ENCODE results near the gene PLOD1. TPM values are rescaled to one million over a fixed set of nuclear protein-coding genes. Genes with fewer than 3 reads are reported as not detected.

Gene PLOD1
- total RNA-seq, 1 experiment from 2014 or later, result 46.9 TPM

DNA sequence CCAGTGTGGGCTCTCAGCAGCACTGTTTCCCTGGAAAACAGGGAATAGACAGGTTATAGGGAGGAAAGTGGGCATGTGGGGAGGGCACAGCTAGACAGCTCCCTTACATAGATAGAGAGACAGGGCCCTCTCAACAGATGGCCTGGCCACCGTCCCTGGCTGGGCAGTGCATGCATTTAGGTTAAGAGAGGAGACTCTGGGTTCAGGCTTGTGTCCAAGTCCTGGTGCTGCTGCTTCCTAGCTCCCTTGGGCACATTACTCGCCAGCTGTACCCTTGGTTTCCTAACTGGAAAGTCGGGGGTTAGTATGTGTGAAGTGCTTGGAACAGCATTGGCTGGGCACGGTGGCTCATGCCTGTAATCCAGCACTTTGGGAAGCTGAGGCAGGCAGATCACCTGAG, 9.1 kb downstream of the PLOD1 start:
- Mint-ChIP-seq H3K36me3 (peaks cover 18% of the 10 kb centered on the region), H3K27ac (peak overlapping the region; percentile 97), H3K27me3 (ENCODE audit: low read depth) (no peaks in the 10 kb centered on the region; the same call in 1 of the 2 replicates), H3K9me3 (peaks cover under 1% of the 10 kb centered on the region), H3K4me1 (peaks cover 33% of the 10 kb centered on the region), H3K4me3 (no peak overlapping the region)
- POLR2A ChIA-PET, result interaction anchor here (1.1 to 1.8 kb wide), 2 partner anchors 18 to 35 kb away, joined by 4 read pairs; partner anchors contain the start of gene KIAA2013
- TF ChIP-seq, protein P1, sequence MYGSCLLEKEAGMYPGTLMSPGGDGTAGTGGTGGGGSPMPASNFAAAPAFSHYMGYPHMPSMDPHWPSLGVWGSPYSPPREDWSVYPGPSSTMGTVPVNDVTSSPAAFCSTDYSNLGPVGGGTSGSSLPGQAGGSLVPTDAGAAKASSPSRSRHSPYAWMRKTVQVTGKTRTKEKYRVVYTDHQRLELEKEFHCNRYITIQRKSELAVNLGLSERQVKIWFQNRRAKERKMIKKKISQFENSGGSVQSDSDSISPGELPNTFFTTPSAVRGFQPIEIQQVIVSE (CRISPR knock-in tag; IDR thresholded peaks at IDR 0.05; ENCODE audit: borderline replicate concordance), result no peak
- TF ChIP-seq, protein P2, sequence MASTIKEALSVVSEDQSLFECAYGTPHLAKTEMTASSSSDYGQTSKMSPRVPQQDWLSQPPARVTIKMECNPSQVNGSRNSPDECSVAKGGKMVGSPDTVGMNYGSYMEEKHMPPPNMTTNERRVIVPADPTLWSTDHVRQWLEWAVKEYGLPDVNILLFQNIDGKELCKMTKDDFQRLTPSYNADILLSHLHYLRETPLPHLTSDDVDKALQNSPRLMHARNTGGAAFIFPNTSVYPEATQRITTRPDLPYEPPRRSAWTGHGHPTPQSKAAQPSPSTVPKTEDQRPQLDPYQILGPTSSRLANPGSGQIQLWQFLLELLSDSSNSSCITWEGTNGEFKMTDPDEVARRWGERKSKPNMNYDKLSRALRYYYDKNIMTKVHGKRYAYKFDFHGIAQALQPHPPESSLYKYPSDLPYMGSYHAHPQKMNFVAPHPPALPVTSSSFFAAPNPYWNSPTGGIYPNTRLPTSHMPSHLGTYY (CRISPR knock-in tag; IDR thresholded peaks at IDR 0.05), result no peak
- no peak for TF ChIP-seq CREB1 (CRISPR knock-in tag; IDR thresholded peaks at IDR 0.05)
- TF ChIP-seq, protein P3, sequence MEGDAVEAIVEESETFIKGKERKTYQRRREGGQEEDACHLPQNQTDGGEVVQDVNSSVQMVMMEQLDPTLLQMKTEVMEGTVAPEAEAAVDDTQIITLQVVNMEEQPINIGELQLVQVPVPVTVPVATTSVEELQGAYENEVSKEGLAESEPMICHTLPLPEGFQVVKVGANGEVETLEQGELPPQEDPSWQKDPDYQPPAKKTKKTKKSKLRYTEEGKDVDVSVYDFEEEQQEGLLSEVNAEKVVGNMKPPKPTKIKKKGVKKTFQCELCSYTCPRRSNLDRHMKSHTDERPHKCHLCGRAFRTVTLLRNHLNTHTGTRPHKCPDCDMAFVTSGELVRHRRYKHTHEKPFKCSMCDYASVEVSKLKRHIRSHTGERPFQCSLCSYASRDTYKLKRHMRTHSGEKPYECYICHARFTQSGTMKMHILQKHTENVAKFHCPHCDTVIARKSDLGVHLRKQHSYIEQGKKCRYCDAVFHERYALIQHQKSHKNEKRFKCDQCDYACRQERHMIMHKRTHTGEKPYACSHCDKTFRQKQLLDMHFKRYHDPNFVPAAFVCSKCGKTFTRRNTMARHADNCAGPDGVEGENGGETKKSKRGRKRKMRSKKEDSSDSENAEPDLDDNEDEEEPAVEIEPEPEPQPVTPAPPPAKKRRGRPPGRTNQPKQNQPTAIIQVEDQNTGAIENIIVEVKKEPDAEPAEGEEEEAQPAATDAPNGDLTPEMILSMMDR (IDR thresholded peaks at IDR 0.05), result no peak
- TF ChIP-seq, protein P4, sequence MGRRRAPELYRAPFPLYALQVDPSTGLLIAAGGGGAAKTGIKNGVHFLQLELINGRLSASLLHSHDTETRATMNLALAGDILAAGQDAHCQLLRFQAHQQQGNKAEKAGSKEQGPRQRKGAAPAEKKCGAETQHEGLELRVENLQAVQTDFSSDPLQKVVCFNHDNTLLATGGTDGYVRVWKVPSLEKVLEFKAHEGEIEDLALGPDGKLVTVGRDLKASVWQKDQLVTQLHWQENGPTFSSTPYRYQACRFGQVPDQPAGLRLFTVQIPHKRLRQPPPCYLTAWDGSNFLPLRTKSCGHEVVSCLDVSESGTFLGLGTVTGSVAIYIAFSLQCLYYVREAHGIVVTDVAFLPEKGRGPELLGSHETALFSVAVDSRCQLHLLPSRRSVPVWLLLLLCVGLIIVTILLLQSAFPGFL (CRISPR knock-in tag; IDR thresholded peaks at IDR 0.05; ENCODE audit: borderline replicate concordance), result no peak
- TF ChIP-seq CREM (CRISPR knock-in tag; IDR thresholded peaks at IDR 0.05), result no peak
- TF ChIP-seq, protein P5, sequence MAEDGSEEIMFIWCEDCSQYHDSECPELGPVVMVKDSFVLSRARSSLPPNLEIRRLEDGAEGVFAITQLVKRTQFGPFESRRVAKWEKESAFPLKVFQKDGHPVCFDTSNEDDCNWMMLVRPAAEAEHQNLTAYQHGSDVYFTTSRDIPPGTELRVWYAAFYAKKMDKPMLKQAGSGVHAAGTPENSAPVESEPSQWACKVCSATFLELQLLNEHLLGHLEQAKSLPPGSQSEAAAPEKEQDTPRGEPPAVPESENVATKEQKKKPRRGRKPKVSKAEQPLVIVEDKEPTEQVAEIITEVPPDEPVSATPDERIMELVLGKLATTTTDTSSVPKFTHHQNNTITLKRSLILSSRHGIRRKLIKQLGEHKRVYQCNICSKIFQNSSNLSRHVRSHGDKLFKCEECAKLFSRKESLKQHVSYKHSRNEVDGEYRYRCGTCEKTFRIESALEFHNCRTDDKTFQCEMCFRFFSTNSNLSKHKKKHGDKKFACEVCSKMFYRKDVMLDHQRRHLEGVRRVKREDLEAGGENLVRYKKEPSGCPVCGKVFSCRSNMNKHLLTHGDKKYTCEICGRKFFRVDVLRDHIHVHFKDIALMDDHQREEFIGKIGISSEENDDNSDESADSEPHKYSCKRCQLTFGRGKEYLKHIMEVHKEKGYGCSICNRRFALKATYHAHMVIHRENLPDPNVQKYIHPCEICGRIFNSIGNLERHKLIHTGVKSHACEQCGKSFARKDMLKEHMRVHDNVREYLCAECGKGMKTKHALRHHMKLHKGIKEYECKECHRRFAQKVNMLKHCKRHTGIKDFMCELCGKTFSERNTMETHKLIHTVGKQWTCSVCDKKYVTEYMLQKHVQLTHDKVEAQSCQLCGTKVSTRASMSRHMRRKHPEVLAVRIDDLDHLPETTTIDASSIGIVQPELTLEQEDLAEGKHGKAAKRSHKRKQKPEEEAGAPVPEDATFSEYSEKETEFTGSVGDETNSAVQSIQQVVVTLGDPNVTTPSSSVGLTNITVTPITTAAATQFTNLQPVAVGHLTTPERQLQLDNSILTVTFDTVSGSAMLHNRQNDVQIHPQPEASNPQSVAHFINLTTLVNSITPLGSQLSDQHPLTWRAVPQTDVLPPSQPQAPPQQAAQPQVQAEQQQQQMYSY (CRISPR knock-in tag; IDR thresholded peaks at IDR 0.05), result no peak
- no peak for DNase-seq (ENCODE audit: low spot score)
- ATAC-seq, result no peak
- CTCF ChIA-PET, result interaction anchor here (0.5 to 2.2 kb wide), 4 partner anchors 23 to 1993 kb away, joined by 3 to 25 read pairs (median 6); no protein-coding TSS in a partner anchor

DNA sequence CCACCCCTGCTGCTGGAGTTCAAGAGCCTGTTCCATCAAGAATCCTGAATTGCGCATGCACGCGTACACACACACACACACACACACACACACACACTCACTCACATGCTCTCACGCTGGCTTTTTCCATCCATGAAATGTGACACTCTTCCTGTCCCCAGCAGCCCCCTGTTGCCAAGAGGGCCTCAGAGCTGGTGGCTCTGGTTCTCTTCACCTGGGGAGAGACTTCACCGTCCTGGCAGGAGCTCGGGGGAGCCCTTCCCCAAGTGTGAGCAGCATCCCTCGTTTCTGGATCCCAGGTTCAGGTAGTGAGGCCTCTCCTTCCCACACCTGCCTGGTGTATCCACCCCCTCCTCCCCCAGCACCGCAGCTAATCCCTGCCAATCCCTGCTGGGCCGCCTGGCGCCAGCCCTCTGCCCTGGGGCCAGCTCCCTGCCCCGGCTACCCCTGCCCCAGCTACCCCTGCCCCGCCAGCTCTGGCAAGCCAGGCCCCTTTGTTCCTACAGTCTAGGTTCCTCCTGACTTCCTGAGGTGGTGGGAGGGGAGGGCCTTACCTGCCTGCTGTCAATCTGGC, 9.9 kb downstream of the PLOD1 start:
- DNase-seq (ENCODE audit: low spot score) (peak; percentile 58), ATAC-seq (peak; percentile 87)
- POLR2A ChIA-PET, result interaction anchor here (0.5 to 1.8 kb wide), 6 partner anchors 10 to 54 kb away, joined by 3 to 38 read pairs (median 5); partner anchors contain the start of genes KIAA2013 and PLOD1
- CTCF ChIA-PET, result interaction anchor here (0.5 to 2.2 kb wide), 8 partner anchors 10 to 160 kb away, joined by 3 to 25 read pairs (median 4); partner anchors contain the start of gene PLOD1
- Mint-ChIP-seq H3K36me3 (peaks cover 24% of the 10 kb centered on the region), H3K4me3 (peak overlapping the region; percentile 27; the same call in 1 of the 2 replicates), H3K4me1 (peaks cover 29% of the 10 kb centered on the region), H3K9me3 (peaks cover 4% of the 10 kb centered on the region), H3K27me3 (ENCODE audit: low read depth) (no peaks in the 10 kb centered on the region; the same call in 1 of the 2 replicates), H3K27ac (peak overlapping the region; percentile 97)
- no peak for TF ChIP-seq KAT7 (CRISPR knock-in tag; IDR thresholded peaks at IDR 0.05; ENCODE audit: borderline replicate concordance)
- no peak for TF ChIP-seq HMGA2 (CRISPR knock-in tag; IDR thresholded peaks at IDR 0.05)
- TF ChIP-seq NR2C2 (CRISPR knock-in tag; IDR thresholded peaks at IDR 0.05), result no peak
- no peak for TF ChIP-seq CBFB (CRISPR knock-in tag; IDR thresholded peaks at IDR 0.05; ENCODE audit: low read depth)
- no peak for TF ChIP-seq ZNF219 (CRISPR knock-in tag; IDR thresholded peaks at IDR 0.05; ENCODE audit: borderline replicate concordance)
- TF ChIP-seq ZNF232 (CRISPR knock-in tag; IDR thresholded peaks at IDR 0.05), result no peak
- TF ChIP-seq OVOL2 (CRISPR knock-in tag; IDR thresholded peaks at IDR 0.05; ENCODE audit: borderline replicate concordance), result no peak
- TF ChIP-seq EMX1 (CRISPR knock-in tag; IDR thresholded peaks at IDR 0.05), result no peak
- TF ChIP-seq, protein P6, sequence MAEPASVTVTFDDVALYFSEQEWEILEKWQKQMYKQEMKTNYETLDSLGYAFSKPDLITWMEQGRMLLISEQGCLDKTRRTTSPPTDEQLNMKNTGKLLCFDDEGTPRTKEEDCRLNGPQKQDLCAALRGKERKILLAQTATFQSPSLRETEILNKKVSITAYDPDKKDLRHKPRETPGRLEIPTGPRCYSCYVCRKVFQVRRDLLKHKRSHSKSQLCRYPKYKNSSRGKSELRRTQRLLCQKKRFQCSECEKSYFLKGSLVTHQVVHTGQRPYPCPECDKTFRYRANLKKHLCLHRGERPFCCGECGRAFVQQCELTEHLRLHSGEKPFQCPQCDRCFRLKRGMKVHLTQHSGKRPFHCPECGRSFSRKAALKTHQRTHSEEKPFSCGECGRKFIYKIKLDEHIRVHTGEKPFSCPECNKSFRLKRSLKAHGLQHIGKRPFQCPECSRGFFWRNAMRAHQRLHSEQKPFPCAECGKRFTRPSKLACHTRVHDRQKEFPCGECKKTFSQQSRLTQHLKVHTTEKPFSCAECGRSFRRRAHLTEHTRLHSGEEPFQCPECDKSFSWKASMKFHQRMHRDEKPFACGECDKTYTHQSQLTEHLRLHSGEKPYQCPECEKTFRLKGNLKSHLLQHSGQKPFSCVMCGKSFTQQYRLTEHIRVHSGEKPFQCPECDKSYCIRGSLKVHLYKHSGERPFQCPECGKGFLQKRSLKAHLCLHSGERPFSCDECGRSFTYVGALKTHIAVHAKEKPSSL (CRISPR knock-in tag; conservative IDR thresholded peaks at IDR 0.05), result no peak
- no peak for TF ChIP-seq MYBL2 (CRISPR knock-in tag; IDR thresholded peaks at IDR 0.05)
- no peak for TF ChIP-seq NFE2L1 (CRISPR knock-in tag; IDR thresholded peaks at IDR 0.05)
- TF ChIP-seq, protein P7, sequence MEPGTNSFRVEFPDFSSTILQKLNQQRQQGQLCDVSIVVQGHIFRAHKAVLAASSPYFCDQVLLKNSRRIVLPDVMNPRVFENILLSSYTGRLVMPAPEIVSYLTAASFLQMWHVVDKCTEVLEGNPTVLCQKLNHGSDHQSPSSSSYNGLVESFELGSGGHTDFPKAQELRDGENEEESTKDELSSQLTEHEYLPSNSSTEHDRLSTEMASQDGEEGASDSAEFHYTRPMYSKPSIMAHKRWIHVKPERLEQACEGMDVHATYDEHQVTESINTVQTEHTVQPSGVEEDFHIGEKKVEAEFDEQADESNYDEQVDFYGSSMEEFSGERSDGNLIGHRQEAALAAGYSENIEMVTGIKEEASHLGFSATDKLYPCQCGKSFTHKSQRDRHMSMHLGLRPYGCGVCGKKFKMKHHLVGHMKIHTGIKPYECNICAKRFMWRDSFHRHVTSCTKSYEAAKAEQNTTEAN (CRISPR knock-in tag; IDR thresholded peaks at IDR 0.05), result 0 out of 2 replicates have a peak, but pooled peaks have one; percentile 78
- no peak for TF ChIP-seq GTF2I (CRISPR knock-in tag; conservative IDR thresholded peaks at IDR 0.05)
- no peak for TF ChIP-seq CREB1 (CRISPR knock-in tag; IDR thresholded peaks at IDR 0.05)
- TF ChIP-seq, protein P1 (CRISPR knock-in tag; IDR thresholded peaks at IDR 0.05; ENCODE audit: borderline replicate concordance), result no peak

Measured in WTC11 (cell line).